H9 (cell line): ENCODE data around the gene COASY. TPM values are rescaled to one million over a fixed set of nuclear protein-coding genes. Genes with fewer than 3 reads are reported as not detected.

Experiments used
- DNase-seq: peaks from one replicate; pipeline ENCODE4 v3.0.0-alpha.2; 2017
- H2AFZ ChIP-seq: one replicate; pipeline ENCODE4 v1.6.1; 2013; ENCODE audit warnings: mild to moderate bottlenecking, low read length, control low read depth, moderate library complexity
- H2AK5ac ChIP-seq: 2 replicates; pipeline ENCODE4 v1.6.1; 2013; ENCODE audit warnings: low read length, control low read depth, mixed read lengths; ENCODE audit not compliant: insufficient read length
- H2BK120ac ChIP-seq: one replicate; pipeline ENCODE4 v1.6.1; 2013; ENCODE audit warnings: low read depth, mild to moderate bottlenecking, low read length, control low read depth, inconsistent platforms; ENCODE audit not compliant: poor library complexity, severe bottlenecking
- H2BK12ac ChIP-seq: 2 replicates; pipeline ENCODE4 v1.6.1; 2013; ENCODE audit warnings: low read length, control low read depth, mixed read lengths, low read depth; ENCODE audit not compliant: insufficient read length
- H2BK15ac ChIP-seq: 2 replicates; pipeline ENCODE4 v1.6.1; 2013; ENCODE audit warnings: low read depth, low read length, control low read depth
- H2BK20ac ChIP-seq: one replicate; pipeline ENCODE4 v1.6.1; 2013; ENCODE audit warnings: low read depth, mild to moderate bottlenecking, low read length, control low read depth, inconsistent platforms; ENCODE audit not compliant: poor library complexity, severe bottlenecking
- H2BK5ac ChIP-seq: 2 replicates; pipeline ENCODE4 v1.6.1; 2013; ENCODE audit warnings: low read length, control low read depth, mixed read lengths; ENCODE audit not compliant: insufficient read length
- H3K14ac ChIP-seq: 2 replicates; pipeline ENCODE4 v1.6.1; 2013; ENCODE audit warnings: low read length, control low read depth; ENCODE audit not compliant: insufficient read depth
- H3K18ac ChIP-seq: 2 replicates; pipeline ENCODE4 v1.6.1; 2013; ENCODE audit warnings: low read depth, mild to moderate bottlenecking, mixed read lengths, low read length, control low read depth; ENCODE audit not compliant: insufficient read length
- H3K23ac ChIP-seq: 2 replicates; pipeline ENCODE4 v1.6.1; 2013; ENCODE audit warnings: low read length, control low read depth, mixed read lengths, low read depth; ENCODE audit not compliant: insufficient read length
- H3K23me2 ChIP-seq: 2 replicates; pipeline ENCODE4 v1.6.1; 2013; ENCODE audit warnings: low read depth, mild to moderate bottlenecking, mixed read lengths, low read length, control low read depth; ENCODE audit not compliant: insufficient read length, poor library complexity, severe bottlenecking
- H3K27ac ChIP-seq: 2 replicates; pipeline ENCODE4 v1.5.1; 2013; ENCODE audit warnings: low read length, control low read depth, mixed read lengths, low read depth; ENCODE audit not compliant: insufficient read length
- H3K27me3 ChIP-seq: 2 replicates; pipeline ENCODE4 v1.6.1; 2013; ENCODE audit warnings: low read length, control low read depth, inconsistent platforms; ENCODE audit not compliant: insufficient read depth
- H3K4ac ChIP-seq: 2 replicates; pipeline ENCODE4 v1.6.1; 2013; ENCODE audit warnings: low read depth, mild to moderate bottlenecking, control low read depth, inconsistent platforms, low read length, moderate library complexity
- H3K4me1 ChIP-seq: 2 replicates; pipeline ENCODE4 v1.6.1; 2013; ENCODE audit warnings: low read length, control low read depth, inconsistent platforms; ENCODE audit not compliant: insufficient read depth
- H3K4me2 ChIP-seq: 2 replicates; pipeline ENCODE4 v1.6.1; 2013; ENCODE audit warnings: low read length, control low read depth, mixed read lengths; ENCODE audit not compliant: insufficient read length, insufficient read depth
- H3K56ac ChIP-seq: 2 replicates; pipeline ENCODE4 v1.6.1; 2013; ENCODE audit warnings: low read depth, mild to moderate bottlenecking, mixed read lengths, low read length, control low read depth; ENCODE audit not compliant: insufficient read length
- H3K79me1 ChIP-seq: 2 replicates; pipeline ENCODE4 v1.6.1; 2013; ENCODE audit warnings: low read depth, mild to moderate bottlenecking, moderate library complexity, low read length, control low read depth, inconsistent platforms; ENCODE audit not compliant: insufficient read depth, poor library complexity, severe bottlenecking
- H3K79me2 ChIP-seq: 2 replicates; pipeline ENCODE4 v1.6.1; 2013; ENCODE audit warnings: low read length, control low read depth, inconsistent platforms; ENCODE audit not compliant: insufficient read depth
- H3K9ac ChIP-seq: 2 replicates; pipeline ENCODE4 v1.6.1; 2013; ENCODE audit warnings: low read length, control low read depth, mixed read lengths; ENCODE audit not compliant: insufficient read length; ENCODE audit errors: extremely low read depth
- H3K9me3 ChIP-seq: one replicate; pipeline ENCODE4 v1.6.1; 2013; ENCODE audit warnings: low read depth, low read length, inconsistent platforms; ENCODE audit not compliant: control insufficient read depth
- H3T11ph ChIP-seq: one replicate; pipeline ENCODE4 v1.6.1; 2013; ENCODE audit warnings: mild to moderate bottlenecking, low read length, control low read depth, inconsistent platforms
- H4K20me1 ChIP-seq: one replicate; pipeline ENCODE4 v1.6.1; 2013; ENCODE audit not compliant: control insufficient read depth, insufficient read length, insufficient read depth
- H4K5ac ChIP-seq: 2 replicates; pipeline ENCODE4 v1.6.1; 2013; ENCODE audit warnings: low read depth, mild to moderate bottlenecking, mixed read lengths, low read length, control low read depth; ENCODE audit not compliant: insufficient read length
- H4K8ac ChIP-seq: replicated peaks from 2 replicates; pipeline ENCODE4 v1.6.1; 2013; ENCODE audit warnings: low read length, control low read depth, mixed read lengths, low read depth; ENCODE audit not compliant: insufficient read length
- H4K91ac ChIP-seq: 2 replicates; pipeline ENCODE4 v1.6.1; 2013; ENCODE audit warnings: low read depth, mild to moderate bottlenecking, moderate library complexity, mixed read lengths, low read length, control low read depth; ENCODE audit not compliant: insufficient read length
- H3K27ac Mint-ChIP-seq, 3 experiments: 2 replicates in 2 of 3; 3 replicates in 1 of 3; pipeline ENCODE4 v1.8.0; 2020 to 2021; ENCODE audit warnings: mixed read lengths in 3 of 3, mild to moderate bottlenecking in 1 of 3, moderate library complexity in 1 of 3
- H3K27me3 Mint-ChIP-seq: 2 replicates; pipeline ENCODE4 v1.8.0; 2021; ENCODE audit warnings: low read depth, mild to moderate bottlenecking, moderate library complexity, mixed read lengths
- H3K36me3 Mint-ChIP-seq, 3 experiments: 2 replicates in 2 of 3; 3 replicates in 1 of 3; pipeline ENCODE4 v1.8.0; 2020 to 2021; ENCODE audit warnings: low read depth in 3 of 3, mixed read lengths in 3 of 3; ENCODE audit not compliant: insufficient read depth in 1 of 3
- H3K4me1 Mint-ChIP-seq, 2 experiments: 2 replicates each; pipeline ENCODE4 v1.8.0; 2020; ENCODE audit warnings: mixed read lengths in 2 of 2
- H3K4me3 Mint-ChIP-seq, 2 experiments: 2 replicates in 1 of 2; 3 replicates in 1 of 2; pipeline ENCODE4 v1.8.0; 2020 to 2021; ENCODE audit warnings: mild to moderate bottlenecking in 2 of 2, mixed read lengths in 2 of 2, moderate library complexity in 1 of 2
- H3K9me3 Mint-ChIP-seq, 2 experiments: 2 replicates in 1 of 2; 3 replicates in 1 of 2; pipeline ENCODE4 v1.8.0; 2020; ENCODE audit warnings: mild to moderate bottlenecking in 2 of 2, mixed read lengths in 2 of 2, moderate library complexity in 1 of 2
- CTCF ChIP-seq: fragments of 200-600 bp; sonication (generic); conservative IDR thresholded peaks from 3 replicates; pipeline ENCODE4 v1.8.0; 2021; ENCODE audit warnings: antibody characterized with exemption, mild to moderate bottlenecking
- WGBS: extraction: QIAGEN DNeasy Blood & Tissue Kit; methylation state at CpG from one replicate; pipeline ENCODE4 v1.1.7; 2013; ENCODE audit warnings: missing lambda C conversion rate, low lambda C conversion rate, mixed read lengths; ENCODE audit not compliant: insufficient read length; ENCODE audit errors: extremely low coverage; 5-methylcytosine and 5-hydroxymethylcytosine counted together
- total RNA-seq: library from RNA; stranded (reverse); gene quantifications from 2 replicates; pipeline ENCODE4 v1.2.1, GENCODE V29; 2021

COASY gene
- total RNA-seq, 1 experiment from 2014 or later = 84.1 TPM

GRCh38 chr17:42520540-42520951, 41.4 kb upstream of the COASY start:
- Histone ChIP-seq H4K91ac (no peak overlapping the region), H2BK15ac (no peak overlapping the region), H2BK12ac (no peak overlapping the region), H3K27ac (no peak overlapping the region), H3K4me2 (no peak overlapping the region), H3K23ac (no peak overlapping the region), H3K79me2 (no peaks in the 10 kb centered on the region), H2BK20ac (no peak overlapping the region), H3K23me2 (no peaks in the 10 kb centered on the region), H3T11ph (no peak overlapping the region), H3K14ac (no peak overlapping the region), H2BK5ac (no peak overlapping the region), H2AK5ac (no peak overlapping the region), H3K56ac (no peak overlapping the region), H3K18ac (peak overlapping the region; percentile 9), H3K27me3 (peaks cover 2% of the 10 kb centered on the region; the same call in 1 of the 2 replicates), H4K5ac (no peak overlapping the region), H4K8ac (no peak overlapping the region), H3K4me1 (peaks cover 11% of the 10 kb centered on the region; the same call in 1 of the 2 replicates), H2BK120ac (no peak overlapping the region), H3K4ac (no peak overlapping the region), H3K9ac (no peak overlapping the region), H3K79me1 (no peaks in the 10 kb centered on the region), H2AFZ (no peak overlapping the region), H4K20me1 (no peaks in the 10 kb centered on the region), H3K9me3 (no peaks in the 10 kb centered on the region)
- Mint-ChIP-seq H3K27ac (no peak overlapping the region), H3K4me3 (no peak overlapping the region; a peak in 1 of 5 replicates), H3K4me1 (peaks cover 25 to 40% of the 10 kb centered on the region in 2 experiments), H3K9me3 (no peaks in the 10 kb centered on the region), H3K27me3 (peaks cover 8% of the 10 kb centered on the region), H3K36me3 (peaks cover 0 to 30% (median 25%) of the 10 kb centered on the region in 3 experiments; a peak in 5 of 7 replicates)
- DNase-seq = peak; percentile 42
- whole genome bisulfite sequencing = no CpG with 5 or more reads among the region's 9 CpGs
- TF ChIP-seq CTCF = peak; percentile 52
